Endodermal cell (in vitro differentiated cells): ENCODE measurements around the gene ANAPC7. TPM values are rescaled to one million over a fixed set of nuclear protein-coding genes. Genes with fewer than 3 reads are reported as not detected.

Experiments used
- DNase-seq: peaks from one replicate; pipeline ENCODE4 v3.0.0-alpha.2; 2017
- H3K27ac ChIP-seq: 2 replicates; pipeline ENCODE4 v1.5.1; 2013; ENCODE audit warnings: mild to moderate bottlenecking, low read depth, low read length, moderate library complexity
- H3K27me3 ChIP-seq: 2 replicates; pipeline ENCODE4 v1.6.1; 2013; ENCODE audit warnings: mild to moderate bottlenecking, low read length, moderate library complexity; ENCODE audit not compliant: insufficient read depth, control insufficient read depth, poor library complexity, severe bottlenecking
- H3K36me3 ChIP-seq: 2 replicates; pipeline ENCODE4 v1.7.0; 2013; ENCODE audit warnings: mild to moderate bottlenecking, low read length, moderate library complexity; ENCODE audit not compliant: control insufficient read depth, insufficient read depth
- H3K4me1 ChIP-seq: one replicate; pipeline ENCODE4 v1.7.0; 2013; ENCODE audit warnings: low read length; ENCODE audit not compliant: control insufficient read depth, insufficient read depth
- H3K4me3 ChIP-seq: 2 replicates; pipeline ENCODE4 v1.5.1; 2013; ENCODE audit warnings: mild to moderate bottlenecking, low read length, moderate library complexity
- H3K9ac ChIP-seq: 2 replicates; pipeline ENCODE4 v1.6.1; 2013; ENCODE audit warnings: mild to moderate bottlenecking, low read length, moderate library complexity; ENCODE audit not compliant: poor library complexity, severe bottlenecking; ENCODE audit errors: extremely low read depth
- H3K9me3 ChIP-seq: 2 replicates; pipeline ENCODE4 v1.6.1; 2013; ENCODE audit warnings: mild to moderate bottlenecking, low read length, moderate library complexity; ENCODE audit not compliant: control insufficient read depth
- H3K27ac Mint-ChIP-seq: 2 replicates; pipeline ENCODE4 v1.8.0; 2020; ENCODE audit warnings: mixed read lengths
- H3K27me3 Mint-ChIP-seq: 2 replicates; pipeline ENCODE4 v1.8.0; 2021; ENCODE audit warnings: mild to moderate bottlenecking, mixed read lengths; ENCODE audit not compliant: insufficient read depth
- H3K36me3 Mint-ChIP-seq: 2 replicates; pipeline ENCODE4 v1.8.0; 2020; ENCODE audit warnings: low read depth, mixed read lengths
- H3K4me1 Mint-ChIP-seq: 2 replicates; pipeline ENCODE4 v1.8.0; 2020; ENCODE audit warnings: mixed read lengths
- H3K4me3 Mint-ChIP-seq: 2 replicates; pipeline ENCODE4 v1.8.0; 2020; ENCODE audit warnings: mild to moderate bottlenecking, moderate library complexity, mixed read lengths
- H3K9me3 Mint-ChIP-seq: 2 replicates; pipeline ENCODE4 v1.8.0; 2020; ENCODE audit warnings: mild to moderate bottlenecking, mixed read lengths
- CTCF ChIP-seq: fragments of 200-600 bp; sonication (generic); conservative IDR thresholded peaks from 2 replicates; pipeline ENCODE4 v1.5.0; 2021; ENCODE audit warnings: antibody characterized with exemption, mild to moderate bottlenecking
- WGBS, 2 experiments: methylation state at CpG; one replicate each; pipeline versions ENCODE4 v1.1.5 to v1.1.7; 2013; ENCODE audit warnings: missing lambda C conversion rate in 2 of 2, mixed read lengths in 1 of 2; ENCODE audit not compliant: insufficient coverage in 1 of 2, insufficient read length in 1 of 2; 5-methylcytosine and 5-hydroxymethylcytosine counted together
- total RNA-seq, 2 donors: library from RNA; stranded (reverse); fragmentation: NEBNext Ultra II Directional in 1 of 2; extraction: Animal tissue kit (Norgen Biotek cat#: 25700) in 1 of 2; gene quantifications; 2 replicates in 1 of 2; 3 replicates in 1 of 2; pipeline ENCODE4 v1.2.1, GENCODE V29; 2021

Gene ANAPC7
- total RNA-seq, 2 donors from 2014 or later: 86.0 to 100 TPM

- no peak overlapping the region for H3K4me3 Mint-ChIP-seq
- Histone ChIP-seq H3K4me3 (no peak overlapping the region), H3K9ac (no peak overlapping the region), H3K9me3 (no peaks in the 10 kb centered on the region), H3K27ac (no peak overlapping the region), H3K4me1 (no peaks in the 10 kb centered on the region), H3K36me3 (peaks cover 63% of the 10 kb centered on the region), H3K27me3 (no peaks in the 10 kb centered on the region)
- peaks cover 47% of the 10 kb centered on the region for H3K36me3 Mint-ChIP-seq
- H3K9me3 Mint-ChIP-seq: no peaks in the 10 kb centered on the region
- WGBS, 2 experiments: 92 to 93% methylated on average over 7 to 13 of the region's 13 CpGs
- H3K4me1 Mint-ChIP-seq: no peaks in the 10 kb centered on the region
- peak overlapping the region; percentile 21 for H3K27ac Mint-ChIP-seq
- no peaks in the 10 kb centered on the region for H3K27me3 Mint-ChIP-seq
- DNase-seq: peak; percentile 59
- TF ChIP-seq CTCF: no peak
Observed at GRCh38 chr12:110371408-110372055, 32.0 kb downstream of the ANAPC7 start.

GRCh38 chr12:110370732-110371231, 32.7 kb downstream of the ANAPC7 start:
- WGBS, 2 experiments: 92 to 94% methylated on average over 11 to 13 of the region's 13 CpGs
- Histone ChIP-seq H3K27me3 (no peaks in the 10 kb centered on the region), H3K9ac (no peak overlapping the region), H3K4me1 (no peaks in the 10 kb centered on the region), H3K4me3 (no peak overlapping the region), H3K27ac (no peak overlapping the region), H3K36me3 (peaks cover 55% of the 10 kb centered on the region), H3K9me3 (no peaks in the 10 kb centered on the region)
- Mint-ChIP-seq H3K9me3 (no peaks in the 10 kb centered on the region), H3K27ac (no peak overlapping the region), H3K27me3 (no peaks in the 10 kb centered on the region), H3K4me3 (no peak overlapping the region), H3K36me3 (peaks cover 42% of the 10 kb centered on the region), H3K4me1 (no peaks in the 10 kb centered on the region)
- TF ChIP-seq CTCF: no peak
- peak; percentile 69 for DNase-seq

- H3K9me3 Mint-ChIP-seq: peaks cover 1% of the 10 kb centered on the region
- Histone ChIP-seq H3K9me3 (no peaks in the 10 kb centered on the region), H3K4me1 (no peaks in the 10 kb centered on the region), H3K36me3 (peaks cover 47% of the 10 kb centered on the region), H3K4me3 (no peak overlapping the region), H3K27me3 (no peaks in the 10 kb centered on the region), H3K27ac (no peak overlapping the region), H3K9ac (no peak overlapping the region)
- no peaks in the 10 kb centered on the region for H3K4me1 Mint-ChIP-seq
- no peak overlapping the region for H3K4me3 Mint-ChIP-seq
- peaks cover 37% of the 10 kb centered on the region for H3K36me3 Mint-ChIP-seq
- 95% methylated on average over 8 of the region's 8 CpGs for WGBS, 2 experiments
- no peak overlapping the region for H3K27ac Mint-ChIP-seq
- H3K27me3 Mint-ChIP-seq: no peaks in the 10 kb centered on the region
- no peak for DNase-seq
- TF ChIP-seq CTCF: no peak
Observed at GRCh38 chr12:110369992-110370391, 33.5 kb downstream of the ANAPC7 start.
